ENCODE measurements around the gene AMFR.

The AMFR gene

DNA sequence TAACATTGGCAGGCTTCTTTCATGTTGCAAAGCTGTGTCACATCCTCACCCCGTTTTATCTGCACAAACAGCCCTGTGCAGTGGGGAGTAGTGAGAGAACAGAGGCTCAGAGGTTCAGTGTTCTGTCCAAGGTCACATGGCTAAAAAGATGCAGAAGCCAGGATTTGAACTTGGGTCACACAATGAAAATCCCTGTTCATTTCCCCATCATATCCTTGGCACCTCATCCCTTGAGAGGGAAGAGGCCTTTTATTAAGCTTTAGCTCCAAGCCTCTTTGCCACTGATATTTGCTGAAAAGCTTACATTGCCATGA, 106.6 kb downstream of the AMFR start:
- DNase-seq (ENCODE audit: low read depth, low spot score): no peak
- no peak overlapping the region for H3K27ac ChIP-seq

DNA sequence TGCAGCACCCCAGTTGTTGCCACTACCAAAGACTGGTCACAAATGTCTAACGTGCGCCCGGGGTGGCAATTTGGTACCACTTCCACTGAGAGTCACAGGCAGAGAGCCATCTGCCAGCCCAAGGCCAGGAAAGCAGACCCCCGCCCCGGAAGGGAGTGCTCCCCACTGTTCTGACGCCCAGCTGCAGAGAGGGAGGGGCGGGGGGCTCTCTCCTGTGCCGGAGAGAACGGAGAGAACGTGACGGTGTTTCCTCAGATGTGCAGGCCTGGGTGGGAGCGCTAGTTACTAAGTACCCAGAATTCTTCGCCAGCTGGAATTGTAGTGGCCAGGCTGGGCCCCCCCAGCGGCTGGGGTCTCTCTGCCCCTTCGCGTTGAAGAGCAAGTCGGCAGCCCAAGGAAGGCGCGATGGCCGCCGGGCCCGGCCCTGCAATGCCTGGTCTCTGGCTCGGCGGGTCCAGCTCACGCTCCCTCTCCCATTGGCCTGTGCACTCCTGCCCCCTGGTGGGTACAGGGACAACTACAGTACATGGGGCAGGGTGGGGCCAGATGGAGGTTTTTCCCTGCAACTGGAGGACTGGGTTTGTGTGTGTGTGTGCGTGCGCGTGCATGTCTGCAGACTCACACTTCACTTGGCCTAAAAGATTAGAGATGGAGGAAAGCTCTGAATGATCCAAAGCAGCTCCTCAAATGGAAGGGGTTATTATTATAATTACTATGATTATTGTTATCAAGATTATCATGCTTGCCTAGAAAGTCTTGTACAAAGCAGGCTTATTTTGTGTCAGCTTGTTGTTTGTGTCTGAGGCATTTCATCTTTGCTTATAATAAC, 107.1 kb downstream of the AMFR start:
- no peak overlapping the region for H3K27ac ChIP-seq
- peak; percentile 5 for DNase-seq (ENCODE audit: low read depth, low spot score)

DNA sequence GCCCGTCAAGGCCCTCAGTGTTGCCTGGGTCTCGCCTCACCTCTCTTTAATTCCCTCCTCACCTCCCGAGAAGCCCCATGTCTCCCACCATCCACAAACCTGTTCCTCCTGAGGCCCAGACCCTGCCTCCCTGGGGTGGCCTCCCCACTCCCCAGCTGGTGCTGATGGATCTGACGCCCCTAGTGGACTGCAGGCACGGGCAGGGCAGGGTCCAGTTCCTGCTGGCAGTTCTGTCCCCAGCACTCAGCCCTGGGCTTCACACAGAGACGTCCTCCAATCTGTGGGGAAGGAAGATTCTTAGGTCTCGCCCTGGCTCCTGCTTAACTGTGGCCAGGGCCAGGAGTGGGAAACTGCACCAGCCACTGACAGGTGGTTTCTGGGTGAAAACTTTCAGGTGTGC, 108.8 kb downstream of the AMFR start:
- H3K27ac ChIP-seq: no peak overlapping the region
- no peak for DNase-seq (ENCODE audit: low read depth, low spot score)

DNA sequence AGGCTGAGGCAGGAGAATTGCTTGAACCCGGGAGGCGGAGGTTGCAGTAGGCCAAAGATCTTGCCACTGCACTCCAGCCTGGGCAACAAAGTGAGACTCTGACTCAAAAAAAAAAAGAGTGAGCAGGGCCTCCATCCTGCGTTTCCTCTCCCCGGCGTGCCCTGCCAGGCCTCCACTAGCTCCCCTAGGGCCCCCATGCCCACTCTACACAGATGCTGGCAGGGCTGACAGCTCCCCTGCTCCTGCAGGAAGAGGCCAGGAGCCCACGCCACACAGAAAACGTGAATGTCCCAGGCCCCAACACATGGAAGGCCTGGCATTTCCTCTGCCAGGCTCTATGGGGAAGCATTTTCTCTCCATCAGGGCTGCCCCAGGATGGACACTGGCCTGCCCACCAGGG, 109.4 kb downstream of the AMFR start:
- no peak for DNase-seq (ENCODE audit: low read depth, low spot score)
- H3K27ac ChIP-seq: no peak overlapping the region

DNA sequence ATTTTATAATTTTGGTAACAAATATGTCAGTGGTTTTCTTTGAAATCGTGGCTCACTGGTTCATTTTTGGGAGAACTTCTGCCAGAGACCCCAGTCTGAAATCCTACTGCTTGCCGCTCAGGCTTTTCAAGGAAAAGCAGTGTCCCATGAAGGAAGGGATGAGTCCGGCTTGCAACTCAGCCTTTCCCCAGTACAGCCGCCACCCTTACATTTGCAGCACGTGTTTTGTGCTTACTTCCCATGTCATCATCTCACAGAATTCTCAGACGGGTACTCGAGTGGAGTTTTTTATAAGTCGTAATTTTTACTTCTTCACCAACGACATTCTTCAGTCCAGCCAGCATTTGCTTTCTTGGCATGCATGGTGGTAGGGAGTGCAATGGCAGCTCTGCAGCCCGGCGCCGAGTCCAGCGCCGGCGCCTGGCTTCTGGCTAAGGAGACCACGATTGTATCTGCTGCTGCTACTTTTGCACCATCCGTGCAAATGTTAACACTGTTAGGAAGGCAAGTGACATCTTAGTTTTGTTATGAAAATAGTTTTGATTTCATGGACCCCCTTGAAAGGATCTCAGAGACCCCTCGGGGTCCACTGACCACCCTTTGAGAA, 111.0 kb downstream of the AMFR start:
- H3K27ac ChIP-seq: no peak overlapping the region
- no peak for DNase-seq (ENCODE audit: low read depth, low spot score)

DNA sequence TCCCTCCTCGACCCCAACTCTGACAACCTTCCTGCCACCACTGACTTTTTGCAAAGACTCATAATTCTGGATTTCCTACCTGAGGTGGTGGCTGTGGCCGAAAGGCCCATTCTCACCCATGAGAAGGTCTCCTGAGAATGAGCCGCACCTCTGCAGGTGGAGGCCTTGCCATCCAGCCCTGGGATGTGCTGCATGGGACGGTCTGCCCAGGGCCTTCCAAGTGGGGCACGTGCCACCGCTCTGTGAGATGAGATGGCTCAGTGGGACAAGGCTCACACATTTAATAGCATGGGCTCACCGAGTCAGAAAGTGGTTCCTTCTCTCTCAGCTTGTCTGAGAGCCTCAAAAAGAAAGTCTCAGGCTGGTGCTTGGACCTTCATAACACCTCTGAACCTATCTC, 112.8 kb downstream of the AMFR start:
- no peak overlapping the region for H3K27ac ChIP-seq
- DNase-seq (ENCODE audit: low read depth, low spot score): no peak

DNA sequence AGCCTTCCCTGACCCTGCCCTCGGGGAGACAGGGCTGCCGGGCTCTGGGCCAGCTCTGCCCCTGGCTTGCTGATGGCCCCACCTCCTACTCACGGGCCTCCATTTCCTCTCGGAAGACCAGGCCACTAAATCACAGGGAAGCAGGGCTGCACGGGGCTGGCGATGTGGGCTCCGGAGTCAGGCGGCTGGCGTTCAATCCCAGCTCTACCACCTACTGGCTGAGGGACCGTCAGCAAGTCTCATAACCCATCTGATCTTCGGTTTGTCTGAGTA, 113.4 kb downstream of the AMFR start:
- H3K27ac ChIP-seq: no peak overlapping the region
- DNase-seq (ENCODE audit: low read depth, low spot score): no peak
